PC-9 (cell line): ENCODE measurements around the gene IRF2. TPM values are rescaled to one million over a fixed set of nuclear protein-coding genes. Genes with fewer than 3 reads are reported as not detected.

ENCODE experiments used
- BruUV-seq: library from RNA; stranded (reverse); fragments of 400-500 nt; replicated peaks from 2 replicates; lab custom pipeline; 2021; lab: Mats Ljungman, UMichigan
- CTCF ChIA-PET: fragments of 300-600 bp; sonication (Branson Sonifier 250); formaldehyde crosslinking; loops from one replicate; lab custom pipeline; 2022; ENCODE audit warnings: antibody characterized with exemption; lab: Charles Lee
- POLR2A ChIA-PET: fragments of 300-600 bp; sonication (Branson Sonifier 250); formaldehyde crosslinking; loops from one replicate; lab custom pipeline; 2022; ENCODE audit warnings: antibody characterized with exemption; ENCODE audit not compliant: unreplicated experiment; lab: Charles Lee
- DNase-seq, 2 experiments: peaks; one replicate each; pipeline versions ENCODE4 v3.0.0 to v3.0.0-alpha.2; 2015 to 2022; ENCODE audit warnings: mixed read lengths in 1 of 2
- H2AFZ ChIP-seq: fragments of 200-600 bp; sonication (generic); 2 replicates; pipeline ENCODE4 v1.8.1; 2017; ENCODE audit warnings: antibody characterized with exemption
- H3F3A ChIP-seq: fragments of 200-600 bp; sonication (generic); 2 replicates; pipeline ENCODE4 v1.8.1; 2017; ENCODE audit warnings: antibody characterized with exemption, mild to moderate bottlenecking, low read depth; ENCODE audit not compliant: insufficient read depth
- H3K27ac ChIP-seq: fragments of 200-600 bp; sonication (generic); 2 replicates; pipeline ENCODE4 v1.6.1; 2016; ENCODE audit warnings: mixed run types
- H3K27me3 ChIP-seq: fragments of 200-600 bp; sonication (generic); 2 replicates; pipeline ENCODE4 v1.6.1; 2016; ENCODE audit warnings: low read depth, mixed run types; ENCODE audit not compliant: insufficient read depth
- H3K36me3 ChIP-seq: fragments of 200-600 bp; sonication (generic); 2 replicates; pipeline ENCODE4 v1.6.1; 2016; ENCODE audit warnings: low read depth, mixed run types
- H3K4me1 ChIP-seq: fragments of 200-600 bp; sonication (generic); replicated peaks from 2 replicates; pipeline ENCODE4 v1.6.1; 2016; ENCODE audit warnings: mixed run types; ENCODE audit not compliant: insufficient read depth
- H3K4me2 ChIP-seq: fragments of 200-600 bp; sonication (generic); 2 replicates; pipeline ENCODE4 v1.6.1; 2017; ENCODE audit warnings: mixed run types
- H3K4me3 ChIP-seq: fragments of 200-600 bp; sonication (generic); 2 replicates; pipeline ENCODE4 v1.6.1; 2016; ENCODE audit warnings: mixed run types
- H3K79me2 ChIP-seq: fragments of 200-600 bp; sonication (generic); 2 replicates; pipeline ENCODE4 v1.6.1; 2017; ENCODE audit warnings: low read depth, mixed run types
- H3K9me2 ChIP-seq: fragments of 200-600 bp; sonication (generic); 2 replicates; pipeline ENCODE4 v1.8.1; 2017; ENCODE audit warnings: mild to moderate bottlenecking; ENCODE audit not compliant: insufficient read depth
- H3K9me3 ChIP-seq: fragments of 200-600 bp; sonication (generic); 2 replicates; pipeline ENCODE4 v1.8.1; 2016; ENCODE audit warnings: low read depth; ENCODE audit not compliant: insufficient read depth
- H4K20me1 ChIP-seq: fragments of 200-600 bp; sonication (generic); 2 replicates; pipeline ENCODE4 v1.8.1; 2017; ENCODE audit not compliant: insufficient read depth
- EZH2 ChIP-seq: fragments of 200-600 bp; sonication (generic); IDR thresholded peaks from 2 replicates; pipeline ENCODE4 v1.8.0; 2017; ENCODE audit warnings: antibody characterized with exemption, low read depth
- intact Hi-C: fragments of 100-400 bp; cut with micrococcal nuclease; formaldehyde crosslinking; loops from one replicate; pipeline ENCODE4 v1.10.0; 2022; ENCODE audit not compliant: unreplicated experiment
- total RNA-seq: library from RNA; stranded (reverse); gene quantifications from 2 replicates; pipeline ENCODE4 v1.2.3, GENCODE V29; 2021
- TF ChIP-seq, protein P1 (sequence below): fragments of 200-600 bp; sonication (generic); conservative IDR thresholded peaks from 2 replicates; pipeline ENCODE4 v1.6.1; 2017; ENCODE audit warnings: mixed run types, antibody characterized with exemption, mild to moderate bottlenecking, moderate library complexity

The IRF2 gene
- total RNA-seq, 1 experiment from 2014 or later = 34.4 TPM

DNA sequence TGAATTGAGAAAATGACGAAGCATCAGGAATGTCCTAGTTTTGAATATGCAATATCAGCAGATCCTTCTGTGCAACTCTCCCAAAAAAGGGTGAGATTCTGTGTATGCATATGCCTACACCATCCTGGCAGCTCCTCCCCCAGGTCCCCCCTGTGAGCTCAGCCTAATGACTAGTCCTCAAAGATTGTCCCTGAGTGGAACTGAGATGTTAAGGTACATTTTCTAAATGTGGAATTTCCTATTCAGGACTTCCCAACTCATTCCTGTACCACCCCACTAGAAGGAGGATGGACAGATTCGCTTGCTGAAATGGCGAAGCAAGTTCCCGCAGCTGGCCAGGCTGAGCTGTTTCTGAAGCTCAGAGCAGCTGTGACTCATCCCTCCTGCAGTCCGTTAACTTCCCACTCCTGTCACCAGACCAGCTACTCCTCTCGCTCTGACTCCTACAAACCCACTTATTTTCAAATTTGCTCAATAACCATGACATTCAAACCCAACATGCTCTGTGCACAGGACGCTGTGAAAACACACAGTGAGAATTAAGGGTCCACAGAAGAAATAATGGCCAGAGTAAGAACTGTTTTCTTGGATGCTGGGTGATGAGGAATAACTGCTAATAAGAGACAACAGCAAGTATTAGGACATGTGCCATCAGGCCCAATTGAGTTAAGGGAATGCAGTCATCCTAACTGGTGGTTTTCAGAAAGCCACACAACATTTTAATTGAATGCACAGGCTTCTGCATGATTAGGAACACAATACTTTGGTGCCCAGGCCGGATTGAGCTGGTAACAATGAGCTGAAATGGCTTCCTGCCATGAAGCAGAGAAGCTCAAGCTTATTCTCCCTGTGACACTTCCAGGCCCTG lies 40.0 kb upstream of the IRF2 start:
- BruUV-seq = no TSS peak
- Histone ChIP-seq H3K4me3 (no peak overlapping the region), H4K20me1 (no peaks in the 10 kb centered on the region), H3K9me3 (no peaks in the 10 kb centered on the region), H3K9me2 (no peaks in the 10 kb centered on the region), H3K79me2 (no peaks in the 10 kb centered on the region), H3K36me3 (no peaks in the 10 kb centered on the region), H3K4me2 (no peak overlapping the region), H3K4me1 (no peaks in the 10 kb centered on the region), H3F3A (no peaks in the 10 kb centered on the region), H3K27me3 (0 out of 2 replicates have a peak, but pooled peaks cover 4% of the 10 kb centered on the region), H3K27ac (no peak overlapping the region), H2AFZ (no peak overlapping the region)
- POLR2A ChIA-PET = no interaction called here
- DNase-seq = no peak
- TF ChIP-seq, protein P1, sequence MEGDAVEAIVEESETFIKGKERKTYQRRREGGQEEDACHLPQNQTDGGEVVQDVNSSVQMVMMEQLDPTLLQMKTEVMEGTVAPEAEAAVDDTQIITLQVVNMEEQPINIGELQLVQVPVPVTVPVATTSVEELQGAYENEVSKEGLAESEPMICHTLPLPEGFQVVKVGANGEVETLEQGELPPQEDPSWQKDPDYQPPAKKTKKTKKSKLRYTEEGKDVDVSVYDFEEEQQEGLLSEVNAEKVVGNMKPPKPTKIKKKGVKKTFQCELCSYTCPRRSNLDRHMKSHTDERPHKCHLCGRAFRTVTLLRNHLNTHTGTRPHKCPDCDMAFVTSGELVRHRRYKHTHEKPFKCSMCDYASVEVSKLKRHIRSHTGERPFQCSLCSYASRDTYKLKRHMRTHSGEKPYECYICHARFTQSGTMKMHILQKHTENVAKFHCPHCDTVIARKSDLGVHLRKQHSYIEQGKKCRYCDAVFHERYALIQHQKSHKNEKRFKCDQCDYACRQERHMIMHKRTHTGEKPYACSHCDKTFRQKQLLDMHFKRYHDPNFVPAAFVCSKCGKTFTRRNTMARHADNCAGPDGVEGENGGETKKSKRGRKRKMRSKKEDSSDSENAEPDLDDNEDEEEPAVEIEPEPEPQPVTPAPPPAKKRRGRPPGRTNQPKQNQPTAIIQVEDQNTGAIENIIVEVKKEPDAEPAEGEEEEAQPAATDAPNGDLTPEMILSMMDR = no peak
- TF ChIP-seq EZH2 = no peak
- intact Hi-C loops = no loop called here
- CTCF ChIA-PET = no interaction called here

DNA sequence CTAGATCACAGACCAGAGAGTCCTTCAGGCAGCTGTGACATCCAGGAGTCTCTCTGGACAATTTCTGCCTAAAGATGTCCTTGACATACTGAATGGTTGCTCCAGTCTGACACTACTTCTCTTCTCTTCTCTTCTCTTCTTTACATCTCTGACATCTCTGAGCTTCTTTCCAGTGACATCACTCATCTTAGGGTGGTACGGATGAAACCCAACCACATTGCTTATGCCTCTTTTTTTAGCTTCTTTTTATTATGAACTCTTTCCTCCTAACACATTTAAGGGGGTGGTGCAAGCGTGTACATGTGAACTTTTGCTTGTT lies 39.4 kb upstream of the IRF2 start:
- CTCF ChIA-PET = no interaction called here
- no TSS peak for BruUV-seq
- Histone ChIP-seq H3F3A (no peaks in the 10 kb centered on the region), H3K9me2 (no peaks in the 10 kb centered on the region), H3K79me2 (no peaks in the 10 kb centered on the region), H4K20me1 (no peaks in the 10 kb centered on the region), H3K4me3 (no peak overlapping the region), H3K36me3 (no peaks in the 10 kb centered on the region), H3K9me3 (no peaks in the 10 kb centered on the region), H3K27ac (no peak overlapping the region), H3K27me3 (0 out of 2 replicates have a peak, but pooled peaks cover 4% of the 10 kb centered on the region), H3K4me2 (no peak overlapping the region), H2AFZ (no peak overlapping the region), H3K4me1 (no peaks in the 10 kb centered on the region)
- intact Hi-C loops = no loop called here
- POLR2A ChIA-PET = no interaction called here
- TF ChIP-seq, protein P1 = no peak
- TF ChIP-seq EZH2 = no peak
- DNase-seq = no peak

DNA sequence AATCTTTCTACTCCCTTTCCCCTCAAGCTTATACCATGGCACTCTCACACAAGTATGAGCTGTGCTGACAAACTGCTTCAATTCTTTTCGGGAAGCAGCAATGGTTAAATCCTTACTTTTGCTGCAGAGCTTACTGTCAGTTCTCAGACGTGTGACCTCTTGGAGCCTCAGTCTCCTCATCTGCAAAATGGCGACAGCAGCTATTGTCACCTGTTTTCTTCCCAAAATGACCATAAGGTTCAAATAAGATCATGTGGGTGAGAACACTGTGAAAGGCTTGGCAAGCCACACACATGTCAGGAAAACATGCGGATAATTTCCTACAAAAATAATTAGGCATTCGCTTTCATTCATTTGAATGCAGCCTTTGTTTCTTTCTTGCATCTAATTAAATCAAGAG lies 36.8 kb upstream of the IRF2 start:
- no peak for DNase-seq
- no peaks in the 10 kb centered on the region for H3K36me3 ChIP-seq
- H3K79me2 ChIP-seq = no peaks in the 10 kb centered on the region
- ChIA-PET POLR2A (no interaction called here), CTCF (no interaction called here)
- H3K4me3 ChIP-seq = no peak overlapping the region
- no peaks in the 10 kb centered on the region for H4K20me1 ChIP-seq
- no peaks in the 10 kb centered on the region for H3K9me2 ChIP-seq
- no TSS peak for BruUV-seq
- no peaks in the 10 kb centered on the region for H3K4me1 ChIP-seq
- H3K27ac ChIP-seq = no peak overlapping the region
- H3K27me3 ChIP-seq = 0 out of 2 replicates have a peak, but pooled peaks cover 4% of the 10 kb centered on the region
- H3K9me3 ChIP-seq = no peaks in the 10 kb centered on the region
- H3K4me2 ChIP-seq = no peak overlapping the region
- TF ChIP-seq EZH2 = no peak
- TF ChIP-seq, protein P1 = no peak
- no peaks in the 10 kb centered on the region for H3F3A ChIP-seq
- H2AFZ ChIP-seq = no peak overlapping the region
- intact Hi-C loops = no loop called here
